ENCODE data around the gene ASH1L.
A peak's percentile ranks its signal among the peaks of the same experiment; 100 is the strongest.
"Not testable (repeated sequence)": the region's sequence is repeated elsewhere in the genome, so short reads cannot be mapped to it uniquely, and the experiment has no call there.

ASH1L gene

GRCh38 chr1:155591770-155592169, 29.2 kb upstream of the ASH1L start:
- Histone ChIP-seq H3K36me3 (ENCODE audit: control insufficient read depth in 2 of 2, insufficient read depth in 2 of 2, low read length in 2 of 2) (no peaks in the 10 kb centered on the region), H3K9ac (ENCODE audit: low read length in 2 of 2) (no peak overlapping the region), H3K4me3 (ENCODE audit: low read length in 2 of 2) (no peak overlapping the region), H3K27ac (ENCODE audit: low read length) (no peak overlapping the region), H3K4me1 (ENCODE audit: control insufficient read depth, insufficient read depth, low read length) (peaks cover 3% of the 10 kb centered on the region), H3K27me3 (ENCODE audit: control insufficient read depth in 1 of 2, insufficient read depth in 2 of 2, low read length in 2 of 2) (no peaks in the 10 kb centered on the region), H3K9me3 (ENCODE audit: control insufficient read depth in 2 of 2, low read length in 2 of 2) (no peaks in the 10 kb centered on the region)

- not testable (repeated sequence) for H3K9ac ChIP-seq (ENCODE audit: low read length in 2 of 2); H3K27me3 ChIP-seq (ENCODE audit: control insufficient read depth in 1 of 2, insufficient read depth in 2 of 2, low read length in 2 of 2); H3K9me3 ChIP-seq (ENCODE audit: control insufficient read depth in 2 of 2, low read length in 2 of 2); H3K4me3 ChIP-seq (ENCODE audit: low read length in 2 of 2); H3K4me1 ChIP-seq (ENCODE audit: control insufficient read depth, insufficient read depth, low read length); H3K36me3 ChIP-seq (ENCODE audit: control insufficient read depth in 2 of 2, insufficient read depth in 2 of 2, low read length in 2 of 2); H3K27ac ChIP-seq (ENCODE audit: low read length)
These were observed 28.1 kb upstream of the ASH1L start for GRCh38 chr1:155590516-155591247.

- H3K9me3 ChIP-seq (ENCODE audit: control insufficient read depth in 2 of 2, low read length in 2 of 2); H3K9ac ChIP-seq (ENCODE audit: low read length in 2 of 2); H3K36me3 ChIP-seq (ENCODE audit: control insufficient read depth in 2 of 2, insufficient read depth in 2 of 2, low read length in 2 of 2); H3K4me3 ChIP-seq (ENCODE audit: low read length in 2 of 2); H3K4me1 ChIP-seq (ENCODE audit: control insufficient read depth, insufficient read depth, low read length); H3K27me3 ChIP-seq (ENCODE audit: control insufficient read depth in 1 of 2, insufficient read depth in 2 of 2, low read length in 2 of 2); H3K27ac ChIP-seq (ENCODE audit: low read length): not testable (repeated sequence)
These were observed 26.7 kb upstream of the ASH1L start for GRCh38 chr1:155589282-155589681.

GRCh38 chr1:155583846-155584245, 21.2 kb upstream of the ASH1L start:
- H3K9ac ChIP-seq (ENCODE audit: low read length in 2 of 2); H3K4me3 ChIP-seq (ENCODE audit: low read length in 2 of 2); H3K27me3 ChIP-seq (ENCODE audit: control insufficient read depth in 1 of 2, insufficient read depth in 2 of 2, low read length in 2 of 2); H3K4me1 ChIP-seq (ENCODE audit: control insufficient read depth, insufficient read depth, low read length); H3K36me3 ChIP-seq (ENCODE audit: control insufficient read depth in 2 of 2, insufficient read depth in 2 of 2, low read length in 2 of 2); H3K27ac ChIP-seq (ENCODE audit: low read length); H3K9me3 ChIP-seq (ENCODE audit: control insufficient read depth in 2 of 2, low read length in 2 of 2): not testable (repeated sequence)

- H3K36me3 ChIP-seq (ENCODE audit: control insufficient read depth in 2 of 2, insufficient read depth in 2 of 2, low read length in 2 of 2); H3K27me3 ChIP-seq (ENCODE audit: control insufficient read depth in 1 of 2, insufficient read depth in 2 of 2, low read length in 2 of 2); H3K9ac ChIP-seq (ENCODE audit: low read length in 2 of 2); H3K27ac ChIP-seq (ENCODE audit: low read length); H3K4me3 ChIP-seq (ENCODE audit: low read length in 2 of 2); H3K4me1 ChIP-seq (ENCODE audit: control insufficient read depth, insufficient read depth, low read length); H3K9me3 ChIP-seq (ENCODE audit: control insufficient read depth in 2 of 2, low read length in 2 of 2): not testable (repeated sequence)
These were observed 13.0 kb upstream of the ASH1L start for GRCh38 chr1:155575608-155576007.

GRCh38 chr1:155574077-155574476, 11.5 kb upstream of the ASH1L start:
- H3K4me1 ChIP-seq (ENCODE audit: control insufficient read depth, insufficient read depth, low read length), result no peaks in the 10 kb centered on the region
- no peak overlapping the region for H3K9ac ChIP-seq (ENCODE audit: low read length in 2 of 2)
- peaks cover 0 to 3% of the 10 kb centered on the region in 2 donors for H3K36me3 ChIP-seq (ENCODE audit: control insufficient read depth in 2 of 2, insufficient read depth in 2 of 2, low read length in 2 of 2)
- no peak overlapping the region for H3K4me3 ChIP-seq (ENCODE audit: low read length in 2 of 2)
- H3K27me3 ChIP-seq (ENCODE audit: control insufficient read depth in 1 of 2, insufficient read depth in 2 of 2, low read length in 2 of 2), result no peaks in the 10 kb centered on the region
- no peak overlapping the region for H3K27ac ChIP-seq (ENCODE audit: low read length)
- H3K9me3 ChIP-seq (ENCODE audit: control insufficient read depth in 2 of 2, low read length in 2 of 2), result no peaks in the 10 kb centered on the region

- no peak overlapping the region for H3K27ac ChIP-seq (ENCODE audit: low read length)
These were observed 8.0 kb upstream of the ASH1L start for GRCh38 chr1:155570593-155570990.

GRCh38 chr1:155569988-155570592, 7.5 kb upstream of the ASH1L start:
- Histone ChIP-seq H3K4me3 (ENCODE audit: low read length in 2 of 2) (no peak overlapping the region), H3K27me3 (ENCODE audit: control insufficient read depth in 1 of 2, insufficient read depth in 2 of 2, low read length in 2 of 2) (no peaks in the 10 kb centered on the region), H3K4me1 (ENCODE audit: control insufficient read depth, insufficient read depth, low read length) (no peaks in the 10 kb centered on the region), H3K9ac (ENCODE audit: low read length in 2 of 2) (no peak overlapping the region), H3K9me3 (ENCODE audit: control insufficient read depth in 2 of 2, low read length in 2 of 2) (no peaks in the 10 kb centered on the region), H3K36me3 (ENCODE audit: control insufficient read depth in 2 of 2, insufficient read depth in 2 of 2, low read length in 2 of 2) (peaks cover 0 to 3% of the 10 kb centered on the region in 2 donors), H3K27ac (ENCODE audit: low read length) (no peak overlapping the region)

More at GRCh38 chr1:155570593-155570990, 8.0 kb upstream of the ASH1L start:
- Histone ChIP-seq H3K9ac (ENCODE audit: low read length in 2 of 2) (no peak overlapping the region), H3K27me3 (ENCODE audit: control insufficient read depth in 1 of 2, insufficient read depth in 2 of 2, low read length in 2 of 2) (no peaks in the 10 kb centered on the region), H3K36me3 (ENCODE audit: control insufficient read depth in 2 of 2, insufficient read depth in 2 of 2, low read length in 2 of 2) (peaks cover 0 to 3% of the 10 kb centered on the region in 2 donors), H3K4me3 (ENCODE audit: low read length in 2 of 2) (no peak overlapping the region), H3K4me1 (ENCODE audit: control insufficient read depth, insufficient read depth, low read length) (no peaks in the 10 kb centered on the region), H3K9me3 (ENCODE audit: control insufficient read depth in 2 of 2, low read length in 2 of 2) (no peaks in the 10 kb centered on the region)

GRCh38 chr1:155563377-155564022, 897 bp upstream of the ASH1L start:
- Histone ChIP-seq H3K9ac (ENCODE audit: low read length in 2 of 2) (peak overlapping the region; percentile 81 to 95), H3K4me3 (ENCODE audit: low read length in 2 of 2) (peak overlapping the region; percentile 74 to 95), H3K27ac (ENCODE audit: low read length) (peak overlapping the region; percentile 96)
- H3K9me3 ChIP-seq (ENCODE audit: control insufficient read depth in 2 of 2, low read length in 2 of 2); H3K4me1 ChIP-seq (ENCODE audit: control insufficient read depth, insufficient read depth, low read length); H3K36me3 ChIP-seq (ENCODE audit: control insufficient read depth in 2 of 2, insufficient read depth in 2 of 2, low read length in 2 of 2); H3K27me3 ChIP-seq (ENCODE audit: control insufficient read depth in 1 of 2, insufficient read depth in 2 of 2, low read length in 2 of 2): not testable (repeated sequence)

- Histone ChIP-seq H3K4me3 (ENCODE audit: low read length in 2 of 2) (peak overlapping the region; percentile 89 to 95), H3K27ac (ENCODE audit: low read length) (peak overlapping the region; percentile 96), H3K9ac (ENCODE audit: low read length in 2 of 2) (peak overlapping the region; percentile 80 to 94)
- H3K36me3 ChIP-seq (ENCODE audit: control insufficient read depth in 2 of 2, insufficient read depth in 2 of 2, low read length in 2 of 2); H3K27me3 ChIP-seq (ENCODE audit: control insufficient read depth in 1 of 2, insufficient read depth in 2 of 2, low read length in 2 of 2); H3K9me3 ChIP-seq (ENCODE audit: control insufficient read depth in 2 of 2, low read length in 2 of 2); H3K4me1 ChIP-seq (ENCODE audit: control insufficient read depth, insufficient read depth, low read length): not testable (repeated sequence)
These were observed 623 bp downstream of the ASH1L start for GRCh38 chr1:155561779-155562580.

Data from stomach smooth muscle (tissue), 2 donors.